Astrocyte (in vitro differentiated cells and primary cell): ENCODE measurements around the gene EXOC3.

Experiments
- CTCF ChIP-seq: IDR thresholded peaks from 2 replicates; pipeline ENCODE4 v1.5.1; 2011; ENCODE audit warnings: low read depth, mild to moderate bottlenecking, inconsistent platforms, low read length, moderate library complexity; ENCODE audit not compliant: insufficient read depth
- EZH2 ChIP-seq: IDR thresholded peaks from 2 replicates; pipeline ENCODE4 v1.6.1; 2012; ENCODE audit warnings: mild to moderate bottlenecking, low read length, inconsistent platforms; ENCODE audit not compliant: insufficient read depth

GRCh38 chr5:462051-462481, 19.1 kb downstream of the EXOC3 start:
- TF ChIP-seq CTCF, result no peak
- TF ChIP-seq EZH2, result no peak
